ENCODE data around the gene RPS6KA2.

DNA sequence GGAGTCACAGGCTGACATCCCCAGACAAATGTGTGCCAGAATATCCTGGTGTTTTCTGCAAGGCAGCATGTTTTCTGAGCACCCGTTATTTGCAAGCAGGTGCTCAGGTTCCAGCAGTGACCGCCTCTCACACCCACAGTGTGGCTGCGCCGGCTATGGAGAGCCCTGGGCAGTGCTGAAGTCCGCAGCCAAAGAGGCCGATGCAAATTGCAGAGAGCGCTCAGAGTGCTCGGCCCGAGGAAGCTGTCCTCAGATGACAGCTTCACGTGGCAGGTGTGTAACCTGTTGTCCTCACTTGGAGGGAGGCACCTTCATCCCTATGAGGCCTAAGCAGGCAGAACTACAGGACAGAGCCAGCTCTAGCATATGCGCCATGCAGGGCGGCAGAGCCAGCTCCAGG is 220.9 kb downstream of the RPS6KA2 start:
- TF ChIP-seq CTCF (IDR thresholded peaks at IDR 0.05) (no peak), EP300 (IDR thresholded peaks at IDR 0.05) (no peak), POLR2A (IDR thresholded peaks at IDR 0.05) (no peak)
